ENCODE data around the gene CAB39.

Gene CAB39

DNA sequence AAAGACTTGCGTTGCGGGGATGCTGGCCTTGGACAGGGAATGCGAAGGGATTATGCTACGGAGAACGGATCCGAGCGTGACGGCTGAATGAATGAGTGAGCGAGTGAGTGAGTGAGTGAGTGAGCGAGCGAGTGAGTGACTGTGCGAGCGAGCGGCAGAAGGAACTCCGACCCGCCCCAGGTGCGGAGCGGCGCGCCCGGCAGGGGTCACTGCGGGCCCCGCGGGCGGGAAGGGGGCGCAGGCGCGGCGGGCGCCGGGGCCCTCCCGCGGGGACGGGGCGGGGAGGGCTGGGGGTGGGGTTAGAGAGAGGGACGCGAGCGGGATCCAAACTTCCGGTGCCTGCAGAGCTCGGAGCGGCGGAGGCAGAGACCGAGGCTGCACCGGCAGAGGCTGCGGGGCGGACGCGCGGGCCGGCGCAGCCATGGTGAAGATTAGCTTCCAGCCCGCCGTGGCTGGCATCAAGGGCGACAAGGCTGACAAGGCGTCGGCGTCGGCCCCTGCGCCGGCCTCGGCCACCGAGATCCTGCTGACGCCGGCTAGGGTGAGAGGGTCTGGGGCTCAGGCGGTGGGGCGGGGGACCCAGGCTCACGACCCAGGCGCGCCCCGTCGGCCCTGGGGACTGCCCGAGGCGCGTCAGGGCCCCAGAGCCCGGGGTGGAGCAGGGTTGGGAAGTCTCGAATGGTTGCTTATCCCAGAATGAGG lies 152.1 kb downstream of the CAB39 start, which contains the start of gene ITM2C:
Gene ITM2C (plus strand): TSS at position 338 of the 702 bp plus-strand sequence. CDS start 84 bp downstream, at position 422.
- DNase-seq = peak; percentile 42 to 55

DNA sequence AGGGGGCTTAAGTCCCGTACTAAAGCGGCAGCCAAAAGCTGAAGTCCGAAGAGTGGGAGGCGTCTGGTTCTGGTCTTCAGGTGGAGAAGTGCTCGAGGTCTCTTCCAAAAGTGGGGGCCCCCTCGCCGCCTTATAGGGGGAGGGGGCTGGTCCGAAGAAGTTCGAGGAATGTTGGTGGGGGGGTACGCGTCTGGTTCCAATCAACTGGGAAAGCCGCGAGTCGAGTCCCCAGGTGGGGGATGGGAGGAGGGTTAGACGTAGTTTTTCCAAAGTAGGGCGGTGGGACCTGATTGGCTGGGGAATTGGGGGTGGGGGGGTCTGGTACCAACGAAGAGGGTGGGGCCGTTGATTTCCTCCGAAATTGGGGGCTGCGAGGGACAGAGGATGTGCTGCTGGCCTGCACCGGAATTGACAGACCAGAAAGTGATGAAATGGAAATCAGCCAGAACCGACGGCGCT lies 152.7 kb downstream of the CAB39 start:
- peak; percentile 10 to 17 for DNase-seq

DNA sequence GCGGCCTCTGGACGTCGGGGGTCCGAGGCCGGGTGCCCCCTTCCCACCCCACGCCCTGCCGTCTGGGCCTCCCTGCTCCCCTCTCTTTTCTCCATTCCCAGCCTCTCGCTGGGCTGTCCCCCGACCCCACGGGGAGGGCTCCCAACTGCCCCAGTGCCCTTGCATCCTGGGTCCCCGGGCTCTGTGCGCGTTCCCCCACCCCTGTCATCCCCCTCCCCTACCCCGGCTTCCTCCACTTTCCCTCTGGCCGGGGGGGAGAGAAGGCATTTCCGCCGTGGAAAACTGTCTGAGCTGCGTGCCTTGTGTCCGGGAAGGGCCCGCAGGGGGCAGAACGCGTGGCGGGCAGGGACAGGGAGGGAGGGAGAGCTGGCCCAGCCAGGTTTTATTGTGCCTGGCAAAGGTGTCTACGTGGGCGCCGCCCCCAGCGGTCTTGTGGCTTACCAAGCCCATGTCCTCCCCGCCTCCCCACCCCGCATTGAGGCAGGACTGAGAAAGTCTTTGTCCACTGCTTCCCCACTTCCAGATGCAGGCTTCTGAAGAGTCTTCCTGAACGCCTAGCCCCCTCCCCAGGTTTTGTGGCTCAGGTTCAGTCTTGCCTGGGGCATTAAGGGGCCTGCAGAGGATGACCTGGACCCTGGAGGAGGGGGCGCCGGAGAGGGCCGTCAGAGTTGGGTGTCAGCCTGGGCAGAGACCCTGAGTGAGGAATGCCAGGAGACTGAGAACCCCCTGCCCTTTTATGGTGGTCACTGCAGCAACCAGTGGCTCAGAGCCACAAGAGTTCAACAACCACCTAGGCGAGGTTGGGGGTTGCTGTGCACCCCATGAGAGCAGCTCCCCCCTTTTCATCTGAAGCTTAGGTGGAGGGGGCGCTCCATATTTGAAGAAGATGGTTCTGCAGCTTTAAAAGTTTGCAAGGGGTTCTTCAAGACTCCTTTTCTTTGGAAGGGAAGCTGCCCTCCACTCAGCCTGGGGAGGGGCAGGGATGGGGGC lies 153.4 kb downstream of the CAB39 start:
- DNase-seq = peak in 1 of 2 experiments; percentile 3

DNA sequence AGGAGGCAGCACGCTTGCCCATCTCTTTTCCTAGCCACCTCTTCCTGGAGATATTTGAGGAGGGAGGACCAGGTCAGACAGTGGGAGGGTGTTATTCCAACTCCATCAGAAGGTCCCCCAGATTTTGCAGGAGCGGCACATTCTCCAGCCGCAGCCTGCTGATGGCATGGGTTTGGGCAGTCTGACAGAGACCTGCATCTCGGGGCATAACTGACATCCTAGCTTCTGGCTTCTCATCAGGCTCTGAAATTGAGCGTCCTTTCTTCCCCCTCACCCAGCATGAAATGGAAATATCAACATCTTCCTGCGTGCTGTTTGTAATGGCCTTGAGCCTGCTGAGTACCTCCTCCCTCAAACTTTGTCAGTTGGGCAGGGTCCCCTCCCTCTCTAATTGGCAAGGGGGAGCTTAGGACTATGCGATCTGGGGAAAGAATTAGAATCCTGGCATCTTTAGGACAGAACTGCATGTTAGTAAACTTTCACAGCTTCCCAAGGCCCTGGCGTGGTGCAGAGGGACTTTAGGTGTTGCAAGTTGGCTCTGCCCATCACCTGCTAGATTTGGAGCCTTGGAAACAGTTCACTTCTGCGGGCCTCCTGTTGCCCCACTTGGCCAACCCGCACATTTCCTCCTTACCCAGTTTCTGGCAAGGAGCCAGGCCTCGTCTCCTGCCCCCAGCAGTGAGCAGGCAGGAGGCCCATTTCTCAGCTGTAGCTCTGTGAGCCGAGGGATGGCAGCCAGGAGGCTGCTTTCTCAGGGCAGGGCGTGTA lies 154.3 kb downstream of the CAB39 start:
- peak; percentile 71 to 80 for DNase-seq

DNA sequence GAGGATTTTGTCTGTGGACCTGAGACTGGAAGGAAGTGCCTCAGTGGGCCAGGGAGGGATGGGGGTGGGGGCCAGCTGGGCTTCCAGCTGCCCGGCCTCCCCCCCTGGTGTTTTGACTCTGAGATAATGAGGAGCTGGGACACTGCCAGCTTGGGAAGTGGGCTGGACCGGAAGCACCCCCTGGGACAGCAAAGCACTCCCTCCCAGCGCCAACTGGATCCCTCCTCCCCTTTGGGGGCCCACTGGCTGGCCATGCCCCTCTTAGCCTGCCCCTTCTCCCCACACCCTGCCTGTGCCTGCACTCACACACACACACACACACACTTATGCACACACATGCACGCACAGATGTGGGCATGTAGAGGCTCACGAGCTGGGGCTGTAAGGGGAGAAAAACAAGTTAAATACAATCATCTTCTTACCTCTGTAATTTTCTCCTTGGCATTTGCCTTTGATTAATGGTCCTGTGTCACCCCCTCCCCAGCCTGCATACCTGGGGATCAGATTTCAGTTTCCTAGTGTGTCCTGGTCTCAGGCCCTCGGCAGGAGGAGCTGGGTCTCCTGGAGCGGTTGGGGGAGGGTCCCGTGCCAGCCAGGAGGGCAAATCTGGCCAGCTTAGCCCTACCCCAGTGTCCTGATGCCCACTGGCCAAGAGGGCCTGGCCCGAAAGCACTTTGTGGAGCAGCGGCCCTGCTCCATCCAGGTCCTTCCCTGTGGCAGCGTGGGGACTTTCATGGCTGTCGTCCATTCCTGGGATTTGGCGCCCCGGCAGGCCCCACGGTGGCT lies 155.7 kb downstream of the CAB39 start:
- no peak for DNase-seq

DNA sequence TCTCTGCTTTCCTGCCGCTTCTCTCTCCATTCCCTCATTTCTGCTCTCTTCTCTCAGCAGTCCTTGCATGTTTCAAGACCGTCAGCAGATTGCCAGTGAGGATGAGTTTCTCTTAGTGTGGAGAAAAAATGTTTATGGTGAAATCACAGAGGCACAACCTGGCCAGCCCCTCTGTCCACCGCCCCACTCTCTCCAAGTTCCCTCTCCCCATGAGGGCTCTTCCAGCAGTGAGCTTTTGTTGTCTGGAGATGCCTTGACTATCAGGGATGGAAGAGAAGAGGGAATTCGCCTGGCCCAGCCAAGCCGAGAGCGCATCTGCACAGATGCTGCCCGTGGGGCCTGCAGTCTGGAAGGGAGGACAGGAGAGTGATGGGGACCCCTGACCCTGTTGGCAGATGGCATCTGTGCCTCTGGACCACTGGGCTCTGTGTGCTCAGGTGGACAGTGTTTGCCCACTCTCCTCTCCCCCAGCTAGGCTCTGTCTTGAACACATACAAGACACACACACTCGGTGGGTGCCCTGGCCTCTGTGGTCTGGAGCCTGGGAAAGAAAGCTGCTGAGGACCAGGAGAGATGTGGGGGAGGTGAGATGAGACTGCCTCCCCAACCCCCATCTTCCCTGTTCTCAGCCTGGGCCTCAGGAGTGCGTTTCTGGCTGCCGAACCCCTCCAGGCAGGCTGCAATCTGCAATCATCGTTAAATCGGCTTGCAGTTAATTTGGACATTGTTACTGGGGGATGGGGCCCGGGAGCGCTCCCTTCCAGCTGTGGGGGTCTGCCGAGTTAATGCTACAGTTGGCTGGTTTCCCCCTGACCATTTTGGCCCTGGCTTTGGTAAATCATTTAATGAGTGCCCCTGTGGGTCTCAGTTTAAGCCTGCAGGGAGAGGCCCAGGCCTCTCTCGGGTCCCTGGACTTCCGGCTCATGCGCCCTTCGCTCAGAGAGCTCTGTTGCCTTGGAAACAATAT lies 156.6 kb downstream of the CAB39 start:
- no peak for DNase-seq

DNA sequence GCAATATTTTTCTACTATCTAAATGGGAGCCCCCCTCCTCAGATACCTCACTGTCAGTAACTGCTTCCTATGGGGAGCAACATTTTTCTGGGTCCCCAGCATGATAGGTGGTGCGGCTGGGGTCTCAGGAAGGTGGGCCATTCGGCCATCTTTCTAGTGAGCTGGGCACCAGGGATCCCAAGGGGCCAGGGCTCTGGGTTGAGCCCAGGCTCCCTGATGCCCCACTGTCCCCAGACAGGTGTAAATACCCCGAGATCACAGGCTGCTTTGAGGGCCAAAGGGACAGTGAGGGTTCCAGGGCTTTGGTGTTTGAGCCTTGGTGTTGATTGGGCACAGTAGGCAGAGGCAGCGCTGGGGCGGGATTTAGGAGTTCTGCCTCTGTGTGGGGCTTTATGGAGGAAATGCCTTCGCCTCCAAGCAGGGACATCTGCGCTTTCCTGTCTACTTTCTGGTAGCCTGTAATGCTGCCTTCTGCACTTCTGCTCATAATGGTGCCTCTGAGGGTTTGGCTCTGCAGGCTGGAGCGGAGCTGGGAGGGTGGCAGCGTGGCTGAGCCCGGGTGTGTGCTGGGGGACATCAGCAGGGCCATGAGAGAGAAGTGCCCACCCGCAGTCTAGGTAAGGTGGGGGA lies 157.4 kb downstream of the CAB39 start:
- no peak for DNase-seq

Data from AML-193 (cell line).